Right atrium auricular region (tissue), 2 donors: ENCODE data around the gene PODXL. TPM values are rescaled to one million over a fixed set of nuclear protein-coding genes. Genes with fewer than 3 reads are reported as not detected.

Experiments used
- DNase-seq: peaks from one replicate; pipeline ENCODE4 v3.0.0-alpha.2; 2019; ENCODE audit warnings: low spot score
- H3K27ac ChIP-seq, 2 donors: fragments of 200-600 bp; sonication (generic); 1 replicate in 1 of 2; 2 replicates in 1 of 2; pipeline ENCODE4 v1.5.1; 2016 to 2019
- H3K27me3 ChIP-seq, 2 donors: fragments of 200-600 bp; sonication (generic); one replicate each; pipeline versions ENCODE4 v1.5.1 to v1.6.0; 2017 to 2019
- H3K36me3 ChIP-seq: fragments of 200-600 bp; sonication (generic); one replicate; pipeline ENCODE4 v1.5.1; 2016
- H3K4me1 ChIP-seq, 2 donors: fragments of 200-600 bp; sonication (generic); one replicate each; pipeline versions ENCODE4 v1.5.1 to v1.6.0; 2017 to 2019
- H3K4me3 ChIP-seq, 2 donors: fragments of 200-600 bp; sonication (generic); 1 replicate in 1 of 2; 2 replicates in 1 of 2; pipeline ENCODE4 v1.5.1; 2017 to 2019; ENCODE audit warnings: mild to moderate bottlenecking in 1 of 2, moderate library complexity in 1 of 2
- H3K9me3 ChIP-seq, 2 donors: fragments of 200-600 bp; sonication (generic); one replicate each; pipeline ENCODE4 v1.5.1; 2019
- CTCF ChIP-seq, 2 donors: fragments of 200-600 bp; sonication (generic); IDR thresholded peaks; one replicate each; pipeline ENCODE4 v1.5.1; 2019; ENCODE audit warnings: antibody characterized with exemption in 2 of 2
- total RNA-seq, 2 donors: library from RNA; depleted of rRNA; stranded (reverse); fragments of >200 nt; gene quantifications; one replicate each; pipeline ENCODE4 v1.1.0, GENCODE V29; 2016

Gene PODXL
- total RNA-seq, 2 donors from 2014 or later, result 47.6 to 144 TPM

GRCh38 chr7:131587315-131587923, 31.0 kb upstream of the PODXL start:
- no peak for DNase-seq
- TF ChIP-seq CTCF (IDR thresholded peaks at IDR 0.05), result no peak

GRCh38 chr7:131586759-131587158, 30.3 kb upstream of the PODXL start:
- Histone ChIP-seq H3K36me3 (no peaks in the 10 kb centered on the region), H3K27me3 (no peaks in the 10 kb centered on the region), H3K27ac (peak overlapping the region; percentile 49 to 61), H3K4me1 (peaks cover 0 to 20% of the 10 kb centered on the region in 2 donors), H3K4me3 (no peak overlapping the region), H3K9me3 (no peaks in the 10 kb centered on the region)
- TF ChIP-seq CTCF (IDR thresholded peaks at IDR 0.05), result no peak
- DNase-seq, result no peak

More at GRCh38 chr7:131587315-131587923, 31.0 kb upstream of the PODXL start:
- H3K9me3 ChIP-seq, result no peaks in the 10 kb centered on the region
- H3K4me1 ChIP-seq, result peaks cover 0 to 16% of the 10 kb centered on the region in 2 donors
- no peaks in the 10 kb centered on the region for H3K27me3 ChIP-seq
- H3K36me3 ChIP-seq, result no peaks in the 10 kb centered on the region
- no peak overlapping the region for H3K27ac ChIP-seq
- no peak overlapping the region for H3K4me3 ChIP-seq

- Histone ChIP-seq H3K4me1 (peaks cover 0 to 25% of the 10 kb centered on the region in 2 donors), H3K27me3 (no peaks in the 10 kb centered on the region), H3K27ac (peak overlapping the region; percentile 49 to 61), H3K9me3 (no peaks in the 10 kb centered on the region), H3K36me3 (no peaks in the 10 kb centered on the region), H3K4me3 (no peak overlapping the region)
- peak; percentile 68 for DNase-seq
- TF ChIP-seq CTCF (IDR thresholded peaks at IDR 0.05), result no peak
Observed at GRCh38 chr7:131586259-131586658, 29.8 kb upstream of the PODXL start.

GRCh38 chr7:131583430-131583829, 27.0 kb upstream of the PODXL start:
- no peak for TF ChIP-seq CTCF (IDR thresholded peaks at IDR 0.05)
- no peak overlapping the region for H3K27ac ChIP-seq
- no peak for DNase-seq

GRCh38 chr7:131581241-131582051, 25.0 kb upstream of the PODXL start:
- peaks cover 0 to 28% of the 10 kb centered on the region in 2 donors for H3K4me1 ChIP-seq
- no peaks in the 10 kb centered on the region for H3K27me3 ChIP-seq
- no peaks in the 10 kb centered on the region for H3K9me3 ChIP-seq
- peak overlapping the region; percentile 75 to 79 for H3K27ac ChIP-seq
- no peak for TF ChIP-seq CTCF (IDR thresholded peaks at IDR 0.05)
- no peak overlapping the region for H3K4me3 ChIP-seq
- DNase-seq, result peak; percentile 69
- H3K36me3 ChIP-seq, result no peaks in the 10 kb centered on the region

More at GRCh38 chr7:131583430-131583829, 27.0 kb upstream of the PODXL start:
- Histone ChIP-seq H3K9me3 (no peaks in the 10 kb centered on the region), H3K27me3 (no peaks in the 10 kb centered on the region), H3K4me1 (peaks cover 0 to 36% of the 10 kb centered on the region in 2 donors), H3K4me3 (no peak overlapping the region), H3K36me3 (no peaks in the 10 kb centered on the region)
